ENCODE results near the gene CCDC137.
A peak's percentile ranks its signal among the peaks of the same experiment; 100 is the strongest.

- TF ChIP-seq CTCF (IDR thresholded peaks at IDR 0.05) (peak in 3 of 6 experiments; percentile 4 to 41 (median 26)), POLR2A (IDR thresholded peaks at IDR 0.05) (peak in 1 of 2 donors; percentile 16)
These were observed 55.9 kb downstream of the CCDC137 start for GRCh38 chr17:81722184-81723120.

Data from thyroid gland (tissue), 4 donors.